GM12878 (cell line): ENCODE measurements around the gene BNC2. TPM values are rescaled to one million over a fixed set of nuclear protein-coding genes. Genes with fewer than 3 reads are reported as not detected.

ENCODE experiments used
- ATAC-seq: fragments of 200-7000 bp; cut with Tn5 transposase; 3 replicates; pipeline ENCODE4 v1.9.1; 2020; ENCODE audit warnings: mild to moderate bottlenecking, moderate library complexity
- BruUV-seq: library from RNA; stranded (reverse); fragments of 400-500 nt; replicated peaks from 2 replicates; lab custom pipeline; 2021; lab: Mats Ljungman, UMichigan
- CTCF ChIA-PET: fragments of 300-600 bp; sonication (Branson Sonifier 250); formaldehyde crosslinking; extraction: SDS; loops from one replicate; lab custom pipeline; 2021; ENCODE audit warnings: inconsistent platforms; lab: Yijun Ruan, JAX
- POLR2A ChIA-PET: fragments of 350-600 bp; formaldehyde crosslinking; extraction: SDS; loops from one replicate; lab custom pipeline; 2021; ENCODE audit warnings: inconsistent platforms; lab: Charles Lee
- RAD21 ChIA-PET: fragments of 300-600 bp; sonication (Branson Sonifier 250); formaldehyde crosslinking; loops from one replicate; lab custom pipeline; 2023; ENCODE audit warnings: antibody characterized with exemption; ENCODE audit not compliant: unreplicated experiment; lab: Charles Lee
- SMC1A ChIA-PET: fragments of 300-600 bp; sonication (Branson Sonifier 250); formaldehyde crosslinking; loops from one replicate; lab custom pipeline; 2023; ENCODE audit not compliant: unreplicated experiment, uncharacterized antibody; lab: Charles Lee
- DNase-seq: peaks from one replicate; pipeline ENCODE4 v3.0.0-alpha.2; 2011; ENCODE audit warnings: low read depth, low spot score
- FAIRE-seq: peaks from 3 replicates; lab custom pipeline; 2011; peaks lifted over from hg19 to GRCh38; lab: Jason Lieb, UNC
- H2AFZ ChIP-seq: 2 replicates; pipeline ENCODE4 v1.6.0; 2011; ENCODE audit warnings: low read depth, low read length, control low read depth; ENCODE audit not compliant: control insufficient read depth
- H3K27ac ChIP-seq: 2 replicates; pipeline ENCODE4 v1.5.1; 2011; ENCODE audit warnings: control low read depth; ENCODE audit not compliant: control insufficient read depth, insufficient read depth
- H3K27me3 ChIP-seq, 2 experiments: replicated peaks in 1 of 2; 2 replicates each; pipeline versions ENCODE4 v1.6.0 to v1.6.1; 2011; ENCODE audit warnings: low read length in 1 of 2; ENCODE audit not compliant: control insufficient read depth in 2 of 2, insufficient read depth in 2 of 2
- H3K36me3 ChIP-seq, 2 experiments: 2 replicates each; pipeline ENCODE4 v1.5.1; 2011; ENCODE audit warnings: low read length in 1 of 2; ENCODE audit not compliant: control insufficient read depth in 2 of 2, insufficient read depth in 2 of 2
- H3K4me1 ChIP-seq: 2 replicates; pipeline ENCODE4 v1.6.1; 2011; ENCODE audit warnings: mild to moderate bottlenecking, low read length, moderate library complexity, mixed read lengths; ENCODE audit not compliant: control insufficient read depth, insufficient read depth
- H3K4me2 ChIP-seq: 2 replicates; pipeline ENCODE4 v1.6.0; 2011; ENCODE audit warnings: control low read depth; ENCODE audit not compliant: control insufficient read depth, insufficient read depth
- H3K4me3 ChIP-seq: fragments of 200-600 bp; sonication (generic); 2 replicates; pipeline ENCODE4 v1.5.1; 2016
- H3K79me2 ChIP-seq: 2 replicates; pipeline ENCODE4 v1.6.0; 2011; ENCODE audit warnings: low read length; ENCODE audit not compliant: control insufficient read depth, insufficient read depth
- H3K9ac ChIP-seq: 2 replicates; pipeline ENCODE4 v1.8.0; 2011; ENCODE audit warnings: low read length, control low read depth, mixed read lengths; ENCODE audit not compliant: control insufficient read depth, insufficient read depth
- H3K9me3 ChIP-seq: replicated peaks from 3 replicates; pipeline ENCODE4 v1.5.1; 2011; ENCODE audit warnings: mild to moderate bottlenecking, low read length; ENCODE audit not compliant: control insufficient read depth, insufficient read depth
- H4K20me1 ChIP-seq: 2 replicates; pipeline ENCODE4 v1.6.0; 2011; ENCODE audit not compliant: control insufficient read depth, insufficient read depth
- CEBPB ChIP-seq, 2 experiments: fragments of 150-350 bp in 1 of 2; IDR thresholded peaks; 2 replicates each; pipeline ENCODE4 v1.6.1; 2012 to 2014; ENCODE audit warnings: low read depth in 2 of 2, low read length in 2 of 2, borderline replicate concordance in 1 of 2, inconsistent platforms in 1 of 2
- CREB1 ChIP-seq: IDR thresholded peaks from 2 replicates; pipeline ENCODE4 v1.6.1; 2012; ENCODE audit warnings: low read depth, mild to moderate bottlenecking, inconsistent platforms
- CTCF ChIP-seq, 3 experiments: IDR thresholded peaks in 2 of 3; conservative IDR thresholded peaks in 1 of 3; 2 replicates each; pipeline ENCODE4 v1.5.1; 2011; ENCODE audit warnings: low read depth in 3 of 3, low read length in 3 of 3, mild to moderate bottlenecking in 3 of 3, control low read depth in 2 of 3, moderate library complexity in 2 of 3, inconsistent platforms in 1 of 3, mixed read lengths in 1 of 3; ENCODE audit not compliant: control insufficient read depth in 2 of 3, insufficient read depth in 1 of 3; ENCODE audit errors: extremely low read depth in 1 of 3
- DPF2 ChIP-seq: fragments of 450-650 bp; IDR thresholded peaks from 2 replicates; pipeline ENCODE4 v1.6.1; 2017; ENCODE audit warnings: mild to moderate bottlenecking
- E4F1 ChIP-seq: fragments of 450-650 bp; IDR thresholded peaks from 2 replicates; pipeline ENCODE4 v1.6.1; 2018; ENCODE audit warnings: borderline replicate concordance, mild to moderate bottlenecking; ENCODE audit not compliant: partially characterized antibody
- IKZF1 ChIP-seq: fragments of 450-650 bp; conservative IDR thresholded peaks from 2 replicates; pipeline ENCODE4 v1.6.1; 2017; ENCODE audit warnings: antibody characterized with exemption, mild to moderate bottlenecking
- NFYB ChIP-seq: IDR thresholded peaks from 2 replicates; pipeline ENCODE4 v1.6.1; 2011; ENCODE audit warnings: low read depth, mild to moderate bottlenecking, low read length, improper control_type of control experiment, moderate library complexity; ENCODE audit not compliant: insufficient read depth
- NR2C1 ChIP-seq: fragments of 450-650 bp; IDR thresholded peaks from 2 replicates; pipeline ENCODE4 v1.6.1; 2017; ENCODE audit warnings: antibody characterized with exemption, mild to moderate bottlenecking, moderate library complexity
- POLR2AphosphoS2 ChIP-seq: IDR thresholded peaks from 2 replicates; pipeline ENCODE4 v1.6.1; 2011; ENCODE audit warnings: low read depth, mild to moderate bottlenecking, low read length, improper control_type of control experiment, moderate library complexity
- USF2 ChIP-seq: IDR thresholded peaks from 2 replicates; pipeline ENCODE4 v1.6.1; 2011; ENCODE audit warnings: low read depth, low read length, improper control_type of control experiment, borderline replicate concordance
- ZNF687 ChIP-seq: fragments of 450-650 bp; IDR thresholded peaks from 2 replicates; pipeline ENCODE4 v1.6.1; 2017; ENCODE audit warnings: mild to moderate bottlenecking, moderate library complexity
- WGBS: methylation state at CpG from one replicate; pipeline ENCODE4 v1.1.6; 2016; ENCODE audit warnings: low lambda C conversion rate; ENCODE audit not compliant: insufficient replicate concordance, insufficient coverage; ENCODE audit errors: missing lambda C conversion rate; 5-methylcytosine and 5-hydroxymethylcytosine counted together
- in situ Hi-C: fragments of 300-500 bp; cut with MboI; formaldehyde crosslinking; loops from 9 replicates; pipeline ENCODE4 v1.14.3; 2018; ENCODE audit warnings: mixed read lengths
- intact Hi-C: fragments of 100-400 bp; cut with micrococcal nuclease; formaldehyde crosslinking; loops from one replicate; pipeline ENCODE4 v1.14.2; 2022; ENCODE audit not compliant: unreplicated experiment
- polyA plus RNA-seq, 11 experiments: library from polyadenylated mRNA; depleted of rRNA in 4 of 11; unstranded in 6 of 11; stranded (reverse) in 5 of 11; fragments of >200 nt; fragmentation: Nextera tagmentation in 4 of 11; fragmentation: Illumina TruSeq in 1 of 11; extraction: Ambion mirVana in 4 of 11; extraction: Trizol in 1 of 11; gene quantifications; 1 replicate in 1 of 11; 2 replicates in 10 of 11; pipeline versions ENCODE4 v1.2.1 to v1.2.3, GENCODE V29; 2011 to 2016; ENCODE audit warnings: inconsistent platforms in 2 of 11, missing spikeins in 2 of 11, low read depth in 1 of 11
- total RNA-seq, 4 experiments: library from RNA; depleted of rRNA in 3 of 4; stranded (reverse); fragments of >200 nt in 3 of 4; fragmentation: Illumina TruSeq in 1 of 4; extraction: Trizol in 1 of 4; gene quantifications; 2 replicates each; pipeline versions ENCODE4 v1.2.1 to v1.2.3, GENCODE V29; 2013 to 2021
- TF ChIP-seq, protein P1 (sequence below): IDR thresholded peaks from 2 replicates; pipeline ENCODE4 v1.6.1; 2011; ENCODE audit warnings: borderline replicate concordance, low read depth, mild to moderate bottlenecking, moderate library complexity, low read length; ENCODE audit not compliant: insufficient read depth, poor library complexity, severe bottlenecking

Gene BNC2
- total and polyA plus RNA-seq, 10 of the 15 experiments (the other 5 are each of a cell fraction or from before 2014, with no cell fraction given): 0.05 to 14.5 (median 0.26) TPM

DNA sequence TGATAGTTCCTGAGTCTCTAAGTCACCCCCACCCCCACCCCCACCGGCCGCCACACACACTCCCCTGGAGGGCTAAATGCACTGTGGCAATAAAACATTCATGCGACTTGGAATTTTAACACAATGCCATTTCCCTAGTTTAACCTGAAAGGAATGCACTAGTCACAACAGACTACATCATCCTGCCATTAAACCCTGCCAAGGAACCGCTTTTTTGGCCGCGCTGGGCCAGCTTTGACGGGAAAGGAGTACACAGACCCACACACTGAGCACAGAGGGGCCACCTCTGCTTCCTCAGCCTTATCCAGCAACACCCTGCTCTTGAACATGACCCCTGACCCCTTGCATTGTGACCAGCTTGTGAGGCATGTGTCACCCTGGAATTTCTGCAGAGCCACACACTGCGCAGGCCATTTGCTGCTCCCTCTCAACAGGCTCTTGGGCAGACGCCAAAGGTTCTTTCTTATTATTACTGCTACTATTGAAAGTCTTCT lies 165.3 kb downstream of the BNC2 start:
- intact Hi-C loops: no loop called here
- ChIA-PET CTCF (no interaction called here), POLR2A (interaction anchor here (0.6 kb wide), 1 partner anchor 16 kb away, joined by 3 read pairs; no protein-coding TSS in a partner anchor), RAD21 (no interaction called here), SMC1A (no interaction called here)
- in situ Hi-C loops: no loop called here
- no peaks in the 10 kb centered on the region for H4K20me1 ChIP-seq
- no peaks in the 10 kb centered on the region for H3K4me1 ChIP-seq
- ATAC-seq (no peak; the same call in 2 of the 3 replicates), DNase-seq (no peak), FAIRE-seq (no peak)
- H3K36me3 ChIP-seq: no peaks in the 10 kb centered on the region
- no peak overlapping the region for H3K4me3 ChIP-seq
- BruUV-seq: no TSS peak
- H3K9ac ChIP-seq: no peak overlapping the region
- no peak overlapping the region for H2AFZ ChIP-seq
- H3K27me3 ChIP-seq: no peaks in the 10 kb centered on the region; a peak in 1 of 4 replicates
- no peak overlapping the region for H3K4me2 ChIP-seq
- H3K79me2 ChIP-seq: no peaks in the 10 kb centered on the region
- no peak overlapping the region for H3K27ac ChIP-seq
- H3K9me3 ChIP-seq: no peaks in the 10 kb centered on the region
- WGBS: 51% methylated on average over 9 of the region's 9 CpGs
- TF ChIP-seq DPF2 (no peak), IKZF1 (no peak), E4F1 (no peak), POLR2AphosphoS2 (no peak), ZNF687 (no peak), USF2 (no peak), CREB1 (no peak), CTCF (IDR thresholded peaks at IDR 0.05 in 2 of 3, conservative IDR thresholded peaks at IDR 0.05 in 1 of 3; ENCODE audit: control insufficient read depth in 2 of 3, extremely low read depth in 1 of 3, insufficient read depth in 1 of 3, low read depth in 3 of 3, low read length in 3 of 3) (no peak), NR2C1 (no peak), NFYB (no peak), CEBPB (IDR thresholded peaks at IDR 0.05; ENCODE audit: borderline replicate concordance in 1 of 2, low read depth in 2 of 2, low read length in 2 of 2) (no peak)
- TF ChIP-seq, protein P1, sequence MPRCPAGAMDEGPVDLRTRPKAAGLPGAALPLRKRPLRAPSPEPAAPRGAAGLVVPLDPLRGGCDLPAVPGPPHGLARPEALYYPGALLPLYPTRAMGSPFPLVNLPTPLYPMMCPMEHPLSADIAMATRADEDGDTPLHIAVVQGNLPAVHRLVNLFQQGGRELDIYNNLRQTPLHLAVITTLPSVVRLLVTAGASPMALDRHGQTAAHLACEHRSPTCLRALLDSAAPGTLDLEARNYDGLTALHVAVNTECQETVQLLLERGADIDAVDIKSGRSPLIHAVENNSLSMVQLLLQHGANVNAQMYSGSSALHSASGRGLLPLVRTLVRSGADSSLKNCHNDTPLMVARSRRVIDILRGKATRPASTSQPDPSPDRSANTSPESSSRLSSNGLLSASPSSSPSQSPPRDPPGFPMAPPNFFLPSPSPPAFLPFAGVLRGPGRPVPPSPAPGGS: no peak
